Activated CD8-positive, alpha-beta memory T cell treated with anti-CD3 and anti-CD28 coated beads, Interleukin-2, amount 10 ng/mL, durations not matched to agents 7 days and 5 days (primary cell): ENCODE measurements around the gene NCOA7. TPM values are rescaled to one million over a fixed set of nuclear protein-coding genes. Genes with fewer than 3 reads are reported as not detected.
A peak's percentile ranks its signal among the peaks of the same experiment; 100 is the strongest.
"Not testable (repeated sequence)": the region's sequence is repeated elsewhere in the genome, so short reads cannot be mapped to it uniquely, and the experiment has no call there.

Experiments
- ATAC-seq: fragments of 150-1000 bp; cut with Tn5 transposase; one replicate; pipeline ENCODE4 v1.10.0; 2021; ENCODE audit warnings: moderate library complexity
- CTCF ChIA-PET: fragments of 350-600 bp; sonication (Branson Sonifier 250); formaldehyde crosslinking; loops from one replicate; lab custom pipeline; 2021; ENCODE audit warnings: antibody characterized with exemption; lab: Charles Lee
- DNase-seq: peaks from one replicate; pipeline ENCODE4 v3.0.0-alpha.2; 2020
- H3K27ac Mint-ChIP-seq: one replicate; pipeline ENCODE4 v1.8.0; 2021; ENCODE audit warnings: mild to moderate bottlenecking, mixed read lengths
- H3K27me3 Mint-ChIP-seq: one replicate; pipeline ENCODE4 v1.8.0; 2021; ENCODE audit warnings: mixed read lengths
- H3K36me3 Mint-ChIP-seq: one replicate; pipeline ENCODE4 v1.8.0; 2021; ENCODE audit warnings: mild to moderate bottlenecking, mixed read lengths
- H3K4me1 Mint-ChIP-seq: one replicate; pipeline ENCODE4 v1.8.0; 2021; ENCODE audit warnings: mixed read lengths
- H3K4me3 Mint-ChIP-seq: one replicate; pipeline ENCODE4 v1.8.0; 2021; ENCODE audit warnings: mild to moderate bottlenecking, moderate library complexity, mixed read lengths
- H3K9me3 Mint-ChIP-seq: one replicate; pipeline ENCODE4 v1.8.0; 2022; ENCODE audit warnings: low read depth, mixed read lengths
- total RNA-seq, 2 experiments: library from RNA; stranded (reverse); gene quantifications; one replicate each; pipeline ENCODE4 v1.2.3, GENCODE V29; 2021

Gene NCOA7
- total RNA-seq, 2 experiments from 2014 or later: 45.3 to 46.9 TPM

DNA sequence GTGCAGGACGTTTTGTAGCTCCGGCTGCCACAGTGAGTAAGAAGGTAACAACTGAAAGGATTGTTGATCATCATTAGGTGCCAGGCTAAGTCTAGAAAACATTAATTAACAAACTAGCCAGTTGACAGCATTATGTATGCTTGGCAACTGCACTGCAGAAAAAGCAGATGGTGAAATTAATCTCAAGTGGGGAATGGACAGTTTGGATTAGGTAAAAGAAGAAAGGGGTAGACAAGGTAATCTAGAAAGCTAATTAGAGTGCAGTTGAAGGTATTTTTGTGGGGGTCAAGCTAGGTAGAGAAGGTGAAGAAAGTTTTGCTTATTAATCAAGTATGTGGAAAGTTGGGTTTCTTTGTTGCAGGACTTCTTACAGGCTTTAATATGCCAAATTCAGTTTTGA, 96.2 kb downstream of the NCOA7 start:
- Mint-ChIP-seq H3K4me1 (no peaks in the 10 kb centered on the region), H3K36me3 (peaks cover 37% of the 10 kb centered on the region), H3K4me3 (no peak overlapping the region), H3K27me3 (no peaks in the 10 kb centered on the region), H3K27ac (no peak overlapping the region), H3K9me3 (no peaks in the 10 kb centered on the region)
- ATAC-seq (no peak), DNase-seq (no peak)
- CTCF ChIA-PET: no interaction called here

DNA sequence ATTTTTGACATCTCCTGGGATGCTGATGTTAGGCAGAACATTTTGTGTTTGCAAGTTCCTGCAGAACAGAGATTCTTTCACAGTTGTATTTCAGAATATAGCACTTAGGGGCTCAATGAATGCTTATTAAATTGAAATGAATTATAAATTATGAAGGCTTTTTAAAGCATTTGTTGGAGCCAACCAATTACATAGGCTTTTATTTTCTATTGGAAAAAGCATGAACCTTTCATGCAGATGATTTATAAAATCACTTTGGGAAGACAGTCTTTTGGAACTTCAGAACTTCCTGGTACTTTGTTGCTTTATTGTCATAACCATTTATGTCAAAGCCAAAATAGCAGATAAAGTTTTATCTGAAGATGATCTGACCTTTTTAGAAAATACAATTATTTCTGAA, 96.6 kb downstream of the NCOA7 start:
- Mint-ChIP-seq H3K27ac (no peak overlapping the region), H3K4me1 (no peaks in the 10 kb centered on the region), H3K4me3 (no peak overlapping the region), H3K36me3 (peaks cover 34% of the 10 kb centered on the region), H3K27me3 (no peaks in the 10 kb centered on the region), H3K9me3 (no peaks in the 10 kb centered on the region)
- DNase-seq (no peak), ATAC-seq (no peak)
- CTCF ChIA-PET: no interaction called here

DNA sequence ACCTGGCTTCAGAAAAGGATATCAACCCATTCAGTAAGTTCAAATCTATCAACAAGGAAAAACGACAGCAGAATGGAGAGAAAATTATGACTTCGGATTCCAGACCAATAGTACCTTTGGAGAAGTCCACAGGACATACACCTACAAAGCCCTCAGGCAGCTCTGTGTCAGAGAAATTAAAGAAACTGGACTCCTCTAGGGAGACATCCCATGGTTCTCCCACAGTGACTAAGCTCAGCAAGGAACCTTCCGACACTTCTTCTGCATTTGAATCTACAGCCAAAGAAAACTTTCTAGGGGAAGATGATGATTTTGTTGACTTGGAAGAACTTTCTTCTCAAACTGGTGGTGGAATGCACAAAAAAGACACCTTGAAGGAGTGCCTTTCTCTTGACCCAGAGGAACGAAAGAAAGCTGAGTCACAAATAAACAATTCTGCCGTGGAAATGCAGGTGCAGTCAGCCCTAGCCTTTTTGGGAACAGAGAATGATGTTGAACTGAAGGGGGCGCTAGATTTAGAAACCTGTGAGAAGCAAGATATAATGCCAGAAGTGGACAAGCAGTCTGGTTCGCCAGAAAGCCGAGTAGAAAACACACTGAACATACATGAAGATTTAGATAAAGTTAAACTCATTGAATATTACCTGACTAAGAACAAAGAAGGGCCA, 98.4 kb downstream of the NCOA7 start:
- CTCF ChIA-PET: interaction anchor here (0.9 to 1.6 kb wide), 5 partner anchors 15 to 97 kb away, joined by 3 to 4 read pairs (median 3); partner anchors contain the start of gene TRMT11
- no peak for ATAC-seq
- Mint-ChIP-seq H3K27ac (no peak overlapping the region), H3K27me3 (no peaks in the 10 kb centered on the region), H3K4me3 (no peak overlapping the region), H3K9me3 (no peaks in the 10 kb centered on the region), H3K36me3 (peaks cover 24% of the 10 kb centered on the region), H3K4me1 (no peaks in the 10 kb centered on the region)
- no peak for DNase-seq

DNA sequence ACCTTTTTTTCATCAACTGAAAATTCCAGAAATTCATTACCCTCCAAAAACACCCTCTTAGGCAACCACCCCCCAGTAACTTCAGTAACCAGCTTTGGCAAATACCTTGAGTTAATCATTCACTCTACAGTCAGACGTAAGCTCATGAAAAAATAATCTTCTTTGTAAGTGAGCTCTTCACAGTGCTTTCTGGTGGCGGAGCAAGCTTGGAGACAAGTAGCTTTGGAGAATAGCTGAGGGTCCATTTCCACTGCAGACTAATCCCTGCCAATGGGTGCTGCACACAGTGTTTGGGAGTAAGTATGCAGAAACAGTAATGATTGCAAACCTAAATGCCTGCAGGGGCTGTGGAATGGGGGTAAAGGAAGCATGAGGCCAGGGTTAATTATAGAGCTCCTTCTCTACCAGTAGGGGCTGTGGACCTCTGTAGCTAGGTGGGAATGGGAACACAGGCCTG, 109.0 kb downstream of the NCOA7 start:
- CTCF ChIA-PET: interaction anchor here (1.1 to 1.5 kb wide), 2 partner anchors 53 to 110 kb away, joined by 3 to 5 read pairs; partner anchors contain the start of gene NCOA7
- Mint-ChIP-seq H3K27ac (no peak overlapping the region), H3K9me3 (no peaks in the 10 kb centered on the region), H3K27me3 (no peaks in the 10 kb centered on the region), H3K4me1 (peaks cover 25% of the 10 kb centered on the region), H3K4me3 (no peak overlapping the region), H3K36me3 (peaks cover 11% of the 10 kb centered on the region)
- DNase-seq: no peak
- ATAC-seq: no peak

DNA sequence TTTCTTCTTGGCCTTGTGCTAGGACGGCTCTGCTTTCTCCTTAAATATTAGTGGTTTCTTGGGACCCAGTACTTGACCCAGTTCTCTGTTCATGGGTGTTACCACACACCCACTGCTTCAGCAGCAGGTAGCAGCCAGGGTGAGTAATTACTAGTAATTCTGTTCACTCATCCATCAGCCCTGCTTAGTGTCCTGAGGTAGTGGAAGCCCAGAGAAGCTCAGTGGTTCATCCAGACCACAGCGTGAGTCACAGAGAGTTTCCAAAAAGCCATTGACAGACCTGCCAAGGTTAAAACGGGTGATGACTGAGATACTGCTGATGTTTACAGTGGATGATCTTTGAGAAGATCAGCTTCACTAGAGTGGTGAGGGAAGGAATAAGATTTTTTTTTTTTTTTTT, 114.1 kb downstream of the NCOA7 start:
- H3K36me3 Mint-ChIP-seq: peaks cover 17% of the 10 kb centered on the region
- peak overlapping the region; percentile 10 for H3K27ac Mint-ChIP-seq
- ATAC-seq: peak; percentile 96
- H3K27me3 Mint-ChIP-seq: no peaks in the 10 kb centered on the region
- CTCF ChIA-PET: interaction anchor here (0.6 to 3.1 kb wide), 15 partner anchors 10 to 1334 kb away, joined by 3 to 39 read pairs (median 3); partner anchors contain the start of genes HINT3 and NCOA7
- DNase-seq: peak; percentile 89
- H3K4me3 Mint-ChIP-seq: no peak overlapping the region
- H3K4me1 Mint-ChIP-seq: peaks cover 48% of the 10 kb centered on the region
- H3K9me3 Mint-ChIP-seq: no peaks in the 10 kb centered on the region

DNA sequence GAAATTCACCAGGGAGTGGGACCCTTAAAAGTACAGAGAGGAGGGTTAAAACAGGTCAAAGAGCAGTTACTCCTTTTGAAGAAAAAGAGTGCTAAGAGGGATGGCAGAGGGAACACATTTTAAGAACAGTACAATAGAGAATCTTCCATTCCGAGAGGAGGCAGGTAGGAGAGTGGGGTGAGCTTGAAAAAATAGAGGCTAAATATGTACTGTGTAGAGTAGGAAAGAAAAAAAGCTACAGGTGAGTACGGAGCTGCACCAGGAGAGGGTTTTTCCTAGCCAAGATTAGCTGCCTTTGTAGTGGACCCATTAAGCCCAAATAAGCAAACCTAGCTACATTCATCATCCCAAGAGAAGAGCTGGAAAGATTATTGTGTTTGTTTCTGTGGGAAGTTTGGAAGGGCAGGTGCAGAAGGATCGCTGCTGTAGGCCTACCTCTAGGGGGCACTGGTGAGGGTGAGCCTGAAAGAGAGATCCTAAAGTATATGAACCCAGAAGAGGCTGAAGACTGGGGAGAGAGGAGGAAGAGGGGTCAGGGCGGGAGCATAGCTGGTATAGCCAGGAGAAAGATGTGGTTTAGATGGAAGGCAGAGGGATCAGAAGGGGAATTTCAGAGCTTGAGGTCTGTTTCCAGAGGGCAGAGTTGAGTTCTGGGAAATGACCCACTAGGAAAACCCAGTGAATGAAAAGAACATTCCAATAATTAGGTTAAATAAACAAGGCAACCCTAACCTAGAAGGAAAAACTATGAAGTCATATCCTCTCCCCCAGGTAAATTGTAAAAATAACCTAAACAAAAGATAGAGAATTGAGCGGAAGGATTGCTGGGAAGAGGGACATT, 115.6 kb downstream of the NCOA7 start:
- Mint-ChIP-seq H3K4me3 (no peak overlapping the region), H3K27ac (no peak overlapping the region), H3K36me3 (peaks cover 21% of the 10 kb centered on the region), H3K4me1 (peaks cover 56% of the 10 kb centered on the region), H3K9me3 (no peaks in the 10 kb centered on the region), H3K27me3 (no peaks in the 10 kb centered on the region)
- DNase-seq (peak; percentile 54), ATAC-seq (no peak)
- CTCF ChIA-PET: interaction anchor here (0.7 to 3.1 kb wide), 8 partner anchors 9 to 115 kb away, joined by 3 to 39 read pairs (median 4); partner anchors contain the start of genes HINT3 and NCOA7

DNA sequence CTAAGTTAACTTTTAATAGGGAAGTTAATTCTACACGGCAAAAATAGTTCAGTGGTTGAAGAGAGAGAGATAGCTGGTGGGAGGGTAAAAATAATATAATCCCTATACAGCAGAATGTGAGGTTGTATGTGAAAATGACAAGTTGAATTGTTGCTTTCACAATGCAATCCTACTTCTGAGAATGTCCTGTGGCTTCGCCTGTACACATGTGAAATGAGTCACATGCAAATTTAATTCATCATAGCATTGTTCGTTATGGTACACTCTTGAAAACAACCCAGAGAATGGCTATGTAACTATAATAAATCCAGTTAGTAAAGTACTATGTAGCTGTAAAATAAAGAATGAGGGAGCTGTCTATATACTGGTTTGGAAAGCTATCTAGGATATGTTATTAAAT, 119.8 kb downstream of the NCOA7 start:
- CTCF ChIA-PET: interaction anchor here (1.1 to 1.4 kb wide), 5 partner anchors 8 to 46 kb away, joined by 3 to 5 read pairs (median 3); partner anchors contain the start of gene HINT3
- peak overlapping the region; percentile 37 for H3K27ac Mint-ChIP-seq
- peak; percentile 91 for ATAC-seq

DNA sequence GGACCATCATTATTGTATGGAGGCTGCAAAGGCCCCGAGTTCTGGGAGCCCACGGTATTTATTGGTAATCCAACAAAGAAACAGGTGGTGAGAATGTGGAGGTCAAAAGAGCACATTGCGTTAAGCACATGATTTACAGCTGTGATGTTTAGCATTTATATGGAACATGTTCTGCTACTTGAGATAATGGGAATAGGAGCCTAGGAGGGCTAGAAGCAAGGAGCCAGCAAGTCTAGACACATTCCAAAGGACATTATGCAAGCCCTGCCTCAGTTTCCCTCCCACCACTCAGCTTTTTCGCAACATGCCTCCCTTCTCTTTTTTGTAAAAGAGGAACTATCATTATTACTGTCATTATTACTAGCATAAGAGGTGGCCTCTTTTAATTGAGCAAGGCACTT, 120.3 kb downstream of the NCOA7 start:
- Mint-ChIP-seq H3K36me3 (peaks cover 27% of the 10 kb centered on the region), H3K4me1 (peaks cover 27% of the 10 kb centered on the region)
- DNase-seq, H3K9me3 Mint-ChIP-seq, H3K27ac Mint-ChIP-seq, H3K27me3 Mint-ChIP-seq, ATAC-seq, H3K4me3 Mint-ChIP-seq: not testable (repeated sequence)
- CTCF ChIA-PET: interaction anchor here (1.1 to 1.4 kb wide), 3 partner anchors 8 to 41 kb away, joined by 3 to 4 read pairs (median 3); no protein-coding TSS in a partner anchor

More for the DNA sequence above, 119.8 kb downstream of the NCOA7 start:
- H3K27me3 Mint-ChIP-seq: no peaks in the 10 kb centered on the region
- H3K4me1 Mint-ChIP-seq: peaks cover 31% of the 10 kb centered on the region
- H3K4me3 Mint-ChIP-seq: no peak overlapping the region
- H3K36me3 Mint-ChIP-seq: peaks cover 25% of the 10 kb centered on the region
- DNase-seq: no peak
- H3K9me3 Mint-ChIP-seq: no peaks in the 10 kb centered on the region

DNA sequence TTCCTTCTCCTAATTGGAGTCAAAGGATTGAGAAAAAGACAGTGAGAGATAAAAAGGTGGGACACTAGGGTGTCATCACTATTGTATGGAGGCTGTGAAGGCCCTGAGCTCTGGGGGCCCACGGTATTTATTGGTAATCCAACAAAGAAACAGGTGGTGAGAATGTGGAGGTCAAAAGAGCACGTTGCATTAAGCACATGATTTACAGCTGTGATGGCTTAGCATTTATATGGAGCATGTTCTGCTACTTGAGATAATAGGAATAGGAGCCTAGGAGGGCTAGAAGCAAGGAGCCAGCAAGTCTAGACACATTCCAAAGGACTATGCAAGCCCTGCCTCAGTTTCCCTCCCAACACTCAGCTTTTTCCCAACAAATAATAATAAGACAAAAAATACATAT, 121.7 kb downstream of the NCOA7 start:
- peaks cover 36% of the 10 kb centered on the region for H3K36me3 Mint-ChIP-seq
- H3K9me3 Mint-ChIP-seq, H3K27ac Mint-ChIP-seq, DNase-seq, H3K27me3 Mint-ChIP-seq, ATAC-seq, CTCF ChIA-PET, H3K4me3 Mint-ChIP-seq: not testable (repeated sequence)
- peaks cover 21% of the 10 kb centered on the region for H3K4me1 Mint-ChIP-seq

DNA sequence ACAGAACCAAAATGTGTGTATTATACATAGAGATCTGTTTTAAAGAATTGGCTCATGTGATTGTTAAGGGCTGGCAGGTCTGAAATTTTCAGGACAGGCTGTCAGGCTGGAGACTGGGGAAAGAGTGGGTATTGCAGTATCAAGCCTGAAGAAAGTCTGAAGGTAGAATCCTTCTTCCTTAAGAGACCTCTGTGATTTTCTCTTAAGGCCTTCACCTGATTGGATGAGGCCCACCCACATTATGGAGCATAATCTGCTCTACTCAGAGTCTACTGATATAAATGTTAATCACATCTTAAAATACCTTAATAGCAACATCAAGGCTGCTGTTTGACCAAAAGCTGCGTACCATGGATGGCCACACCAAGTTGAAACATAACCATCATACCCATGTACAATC, 122.4 kb downstream of the NCOA7 start:
- Mint-ChIP-seq H3K9me3 (no peaks in the 10 kb centered on the region), H3K27me3 (no peaks in the 10 kb centered on the region), H3K36me3 (peaks cover 41% of the 10 kb centered on the region), H3K4me1 (peaks cover 23% of the 10 kb centered on the region), H3K27ac (no peak overlapping the region), H3K4me3 (no peak overlapping the region)
- CTCF ChIA-PET: interaction anchor here (1.6 kb wide), 1 partner anchor 43 kb away, joined by 6 read pairs; the partner anchor contains the start of gene HINT3
- ATAC-seq (no peak), DNase-seq (no peak)

DNA sequence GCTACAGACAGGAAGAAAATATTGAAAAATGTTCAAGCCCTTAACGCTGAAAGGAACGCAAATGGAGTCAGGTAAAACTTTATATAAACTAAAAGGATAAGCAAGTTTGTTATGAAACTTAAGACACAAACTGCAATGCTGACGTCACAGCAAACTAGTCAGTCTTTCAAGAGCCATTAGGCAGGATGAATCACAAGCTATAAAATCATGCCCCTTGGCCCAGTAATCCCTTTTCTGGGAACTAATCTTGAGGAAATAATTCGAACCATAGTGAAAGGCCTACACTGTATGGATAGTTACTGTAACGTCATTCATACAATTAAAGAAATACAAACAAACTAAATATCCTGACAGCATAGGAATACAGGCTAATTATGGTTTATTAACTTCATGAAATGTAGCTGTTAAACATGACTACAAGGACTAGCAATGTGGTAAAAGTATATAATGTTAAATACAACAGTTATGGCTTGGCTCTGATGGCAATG, 123.1 kb downstream of the NCOA7 start:
- H3K27me3 Mint-ChIP-seq: no peaks in the 10 kb centered on the region
- no peaks in the 10 kb centered on the region for H3K9me3 Mint-ChIP-seq
- H3K27ac Mint-ChIP-seq: no peak overlapping the region
- no peak for ATAC-seq
- DNase-seq: no peak
- peaks cover 45% of the 10 kb centered on the region for H3K36me3 Mint-ChIP-seq
- peaks cover 27% of the 10 kb centered on the region for H3K4me1 Mint-ChIP-seq
- H3K4me3 Mint-ChIP-seq: no peak overlapping the region
- CTCF ChIA-PET: interaction anchor here (1.6 to 6.8 kb wide), 2 partner anchors 8 to 42 kb away, joined by 6 to 39 read pairs; partner anchors contain the start of gene HINT3

DNA sequence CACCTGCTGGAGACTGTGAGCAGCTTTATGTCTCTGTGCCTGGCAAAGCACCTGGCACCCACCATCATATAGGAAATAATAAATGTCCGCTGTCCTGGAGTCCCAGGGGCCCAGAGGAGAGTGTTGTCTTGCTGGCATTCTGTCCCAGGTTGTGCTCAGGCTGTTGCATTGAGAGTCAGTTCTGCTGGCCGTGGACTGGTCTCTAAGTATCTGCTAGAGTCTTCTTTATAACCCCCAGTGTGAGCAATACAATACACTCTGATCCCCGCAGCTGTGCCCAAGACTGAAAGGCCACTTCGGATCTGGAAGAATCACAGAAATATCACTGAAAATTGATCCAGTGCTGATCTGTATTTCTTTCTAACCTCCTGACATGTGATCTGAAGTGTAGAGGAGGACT, 127.5 kb downstream of the NCOA7 start:
- Mint-ChIP-seq H3K9me3 (no peaks in the 10 kb centered on the region), H3K4me1 (peaks cover 37% of the 10 kb centered on the region), H3K36me3 (peaks cover 59% of the 10 kb centered on the region), H3K27me3 (no peaks in the 10 kb centered on the region), H3K27ac (peak overlapping the region; percentile 91), H3K4me3 (no peak overlapping the region)
- DNase-seq (no peak), ATAC-seq (no peak)
- CTCF ChIA-PET: interaction anchor here (1.4 to 6.8 kb wide), 6 partner anchors 8 to 128 kb away, joined by 4 to 39 read pairs (median 12); partner anchors contain the start of genes HINT3 and NCOA7
